Activated CD4-positive, alpha-beta T cell treated with anti-CD3 and anti-CD28 coated beads for 48 hours (primary cell): ENCODE data around the gene ZNF217.
"Not testable (repeated sequence)": the region's sequence is repeated elsewhere in the genome, so short reads cannot be mapped to it uniquely, and the experiment has no call there.

Source experiments
- DNase-seq: peaks from one replicate; pipeline ENCODE4 v3.0.0-alpha.2; 2020

ZNF217 gene

GRCh38 chr20:53597030-53597482 lies 3.4 kb upstream of the ZNF217 start:
- DNase-seq = no peak

GRCh38 chr20:53596189-53597001 lies 2.8 kb upstream of the ZNF217 start:
- not testable (repeated sequence) for DNase-seq

- not testable (repeated sequence) for DNase-seq
These were observed 2.1 kb upstream of the ZNF217 start for GRCh38 chr20:53595742-53596141.

GRCh38 chr20:53595018-53595378 lies 1.4 kb upstream of the ZNF217 start:
- no peak for DNase-seq

DNA sequence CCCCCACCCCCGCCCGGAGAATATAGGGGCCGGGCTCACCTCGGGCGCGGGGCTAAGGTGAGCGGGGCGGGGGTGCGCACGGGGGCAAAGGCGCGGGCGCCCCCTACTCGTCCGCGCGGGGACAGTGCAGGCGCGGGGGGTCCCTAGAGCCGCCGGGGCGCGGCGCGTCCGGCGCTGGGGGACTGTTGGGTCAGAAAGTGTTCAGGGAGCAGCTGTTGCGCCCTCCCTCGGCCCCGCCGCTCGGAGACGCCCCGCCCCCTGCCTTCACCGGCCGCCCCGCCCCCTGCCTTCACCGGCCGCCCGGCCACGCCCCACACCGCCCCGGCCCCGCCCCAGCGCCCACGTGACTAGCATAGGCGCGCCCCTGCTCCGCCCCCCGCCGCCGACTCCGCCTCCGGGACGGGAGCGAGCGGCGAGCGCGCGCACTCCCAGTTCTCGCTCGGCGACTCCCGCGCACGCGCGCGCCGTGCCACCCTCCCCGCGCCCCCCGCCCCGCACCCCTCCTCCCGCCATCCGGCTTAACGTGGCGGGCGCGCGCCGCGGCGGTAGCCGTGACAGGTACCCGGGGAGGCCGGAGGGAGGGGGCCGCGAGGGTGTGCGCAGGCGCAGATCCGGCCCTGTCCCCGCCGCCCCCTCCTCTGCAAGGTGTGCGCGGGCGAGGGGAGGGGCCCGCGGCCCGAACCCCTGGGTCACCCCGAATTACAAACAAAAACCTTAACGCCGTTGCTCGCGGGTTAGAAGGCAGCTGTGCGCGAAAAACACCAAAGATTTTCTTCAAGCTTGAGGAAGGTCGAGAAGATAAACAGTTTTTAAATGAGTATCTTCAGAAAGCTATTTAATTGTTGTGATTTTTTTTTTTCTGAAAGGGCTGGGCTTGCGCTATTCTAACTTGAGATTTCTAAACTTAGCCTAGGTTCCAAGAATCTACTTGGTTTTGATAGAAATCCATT lies 704 bp upstream of the ZNF217 start:
- DNase-seq = peak; percentile 97

DNA sequence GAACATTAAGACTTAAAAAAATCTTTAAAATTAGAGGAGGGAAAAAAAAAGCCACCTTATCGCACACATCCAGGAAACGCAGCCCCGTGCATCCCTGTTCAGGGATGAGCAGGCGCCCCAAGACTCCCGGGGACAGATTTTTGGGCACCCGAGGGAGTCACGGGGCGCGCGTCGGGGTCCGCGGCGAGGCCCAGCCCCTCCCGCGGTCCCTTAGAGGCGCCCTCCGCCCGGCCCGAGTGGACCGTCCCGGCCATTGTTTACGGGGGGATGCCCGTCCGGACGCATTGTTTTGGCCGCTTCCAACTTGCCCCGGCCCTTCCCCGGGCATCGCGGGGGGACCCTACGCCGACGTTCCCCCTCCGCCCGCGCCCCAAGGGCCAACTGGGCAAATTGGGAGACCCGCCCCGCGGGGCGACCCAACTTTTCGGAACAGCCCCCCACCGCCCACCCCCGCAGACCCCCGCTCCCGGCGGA lies 610 bp downstream of the ZNF217 start:
- peak; percentile 36 for DNase-seq

GRCh38 chr20:53592454-53592991 lies 1.1 kb downstream of the ZNF217 start:
- DNase-seq = peak; percentile 77

DNA sequence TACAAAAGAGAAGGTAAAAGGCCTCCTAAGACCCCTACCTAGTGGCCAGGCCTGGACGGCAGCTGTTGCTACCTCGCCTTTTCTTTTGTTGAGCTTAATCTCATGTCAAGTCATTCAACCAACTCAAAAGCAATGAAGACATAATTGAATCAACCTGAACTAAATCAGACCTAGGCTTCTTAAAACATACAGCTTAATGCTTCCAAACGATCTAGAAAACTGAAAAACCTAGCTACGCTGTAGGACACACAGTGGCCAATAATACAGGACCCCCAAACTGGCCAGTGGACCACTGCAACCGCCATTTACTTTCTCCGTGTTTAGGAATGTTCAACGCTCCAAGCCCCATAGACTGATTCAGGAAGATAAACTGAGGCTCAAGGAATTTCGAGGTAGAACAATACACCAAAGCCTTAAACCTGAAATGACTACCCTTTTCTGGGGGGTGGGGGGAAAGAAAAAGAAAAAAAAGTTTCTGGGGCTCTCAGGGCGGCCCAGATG lies 1.6 kb downstream of the ZNF217 start:
- not testable (repeated sequence) for DNase-seq

GRCh38 chr20:53591206-53591741 lies 2.4 kb downstream of the ZNF217 start:
- not testable (repeated sequence) for DNase-seq

DNA sequence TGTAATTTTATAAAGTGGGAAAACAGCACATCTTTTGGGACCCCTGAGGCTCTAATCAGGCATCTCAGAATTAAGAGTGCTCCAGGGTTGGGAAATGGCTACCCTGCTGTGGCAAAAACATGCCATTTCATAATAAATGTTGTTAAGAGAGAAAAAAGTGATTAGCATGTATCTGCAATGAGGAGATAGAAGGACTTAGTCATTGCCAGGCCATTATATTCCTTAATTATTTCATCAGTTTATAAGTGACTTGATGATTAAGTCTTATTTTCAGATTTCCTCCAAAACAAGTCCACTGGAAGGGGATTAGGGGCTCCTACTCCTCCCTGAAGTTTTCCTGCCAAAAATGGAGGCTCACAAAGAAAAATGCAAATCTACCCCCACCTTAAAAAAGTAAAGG lies 3.0 kb downstream of the ZNF217 start:
- DNase-seq = not testable (repeated sequence)

DNA sequence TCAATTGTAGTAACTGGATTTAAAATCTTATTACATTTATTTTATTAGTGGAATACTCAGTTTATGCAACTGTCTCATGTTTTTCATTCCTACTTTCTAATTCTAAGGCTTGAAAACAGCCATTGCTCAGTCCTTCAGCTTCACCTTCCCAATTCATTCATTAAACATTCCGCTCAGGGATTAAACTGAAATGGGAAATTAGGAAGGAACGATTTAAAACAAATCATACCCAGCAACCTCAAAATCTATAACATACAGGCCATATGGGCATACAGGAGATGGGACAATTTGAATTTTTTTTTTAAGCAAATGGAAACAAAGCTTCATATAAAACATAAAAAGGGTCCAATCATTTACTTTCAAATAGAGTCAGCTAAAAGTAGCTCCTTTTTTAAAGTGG lies 3.5 kb downstream of the ZNF217 start:
- not testable (repeated sequence) for DNase-seq

- DNase-seq = peak; percentile 49
These were observed 4.1 kb downstream of the ZNF217 start for GRCh38 chr20:53589321-53590065.

DNA sequence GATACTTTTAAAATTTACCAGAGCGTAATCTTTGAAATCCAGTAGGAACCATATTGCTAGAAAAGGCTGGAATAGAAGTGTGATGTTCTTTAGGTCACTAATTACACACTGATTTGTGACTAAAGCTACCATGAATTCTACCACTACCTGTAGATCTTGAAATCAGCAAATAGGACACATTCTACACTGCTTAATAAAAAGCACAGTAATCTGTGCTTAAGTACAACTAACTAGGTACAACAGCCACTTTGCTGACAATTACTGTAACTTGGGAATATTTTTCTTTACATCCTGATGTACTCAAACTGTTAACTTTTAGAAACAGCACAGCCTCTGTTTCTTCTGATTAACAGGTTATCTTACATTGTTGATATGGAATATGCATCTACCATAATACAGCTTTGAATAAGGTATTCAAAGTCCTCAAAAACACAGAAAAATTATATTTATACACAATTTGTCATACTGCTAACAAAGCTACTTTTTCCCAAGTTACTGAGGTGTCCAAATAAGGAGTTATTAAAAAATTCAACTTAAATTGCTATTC lies 6.4 kb downstream of the ZNF217 start:
- not testable (repeated sequence) for DNase-seq

GRCh38 chr20:53586640-53587039 lies 7.0 kb downstream of the ZNF217 start:
- no peak for DNase-seq

DNA sequence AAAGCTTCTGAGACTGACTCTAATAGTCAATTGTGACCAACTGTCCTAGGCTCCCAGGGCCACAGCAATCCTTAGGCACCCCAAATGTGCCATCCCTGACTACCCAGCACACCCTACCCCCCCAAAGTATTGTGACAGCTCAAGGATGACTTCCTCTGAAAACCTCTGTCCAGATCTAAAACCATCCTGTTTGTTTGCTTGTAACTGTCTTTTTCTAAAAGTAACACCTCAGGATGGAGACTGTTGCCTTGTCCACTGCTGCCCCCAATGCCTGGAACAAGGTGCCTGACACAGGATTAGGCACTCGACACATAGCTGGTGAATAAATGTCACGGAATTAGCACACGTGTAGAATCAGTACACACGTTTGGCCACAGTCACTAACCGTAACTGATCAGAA lies 7.7 kb downstream of the ZNF217 start:
- DNase-seq = not testable (repeated sequence)

GRCh38 chr20:53585004-53585569 lies 8.6 kb downstream of the ZNF217 start:
- not testable (repeated sequence) for DNase-seq

DNA sequence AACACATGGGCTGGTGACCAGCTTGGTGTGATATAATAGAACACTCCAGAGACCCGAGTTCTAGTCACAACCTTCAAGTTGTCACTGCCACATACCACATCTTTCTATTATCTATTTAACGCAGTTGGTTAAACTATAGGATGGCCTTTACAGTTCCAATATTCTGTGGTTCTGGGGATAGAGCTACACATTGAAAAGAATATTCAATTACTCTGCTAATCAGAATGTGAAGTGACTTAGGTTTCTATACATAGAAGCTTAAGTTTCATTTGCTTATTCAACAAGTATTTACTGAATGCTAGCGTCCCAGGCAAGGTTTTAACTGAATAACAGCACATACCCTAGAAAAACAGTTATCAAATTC lies 9.1 kb downstream of the ZNF217 start:
- not testable (repeated sequence) for DNase-seq

DNA sequence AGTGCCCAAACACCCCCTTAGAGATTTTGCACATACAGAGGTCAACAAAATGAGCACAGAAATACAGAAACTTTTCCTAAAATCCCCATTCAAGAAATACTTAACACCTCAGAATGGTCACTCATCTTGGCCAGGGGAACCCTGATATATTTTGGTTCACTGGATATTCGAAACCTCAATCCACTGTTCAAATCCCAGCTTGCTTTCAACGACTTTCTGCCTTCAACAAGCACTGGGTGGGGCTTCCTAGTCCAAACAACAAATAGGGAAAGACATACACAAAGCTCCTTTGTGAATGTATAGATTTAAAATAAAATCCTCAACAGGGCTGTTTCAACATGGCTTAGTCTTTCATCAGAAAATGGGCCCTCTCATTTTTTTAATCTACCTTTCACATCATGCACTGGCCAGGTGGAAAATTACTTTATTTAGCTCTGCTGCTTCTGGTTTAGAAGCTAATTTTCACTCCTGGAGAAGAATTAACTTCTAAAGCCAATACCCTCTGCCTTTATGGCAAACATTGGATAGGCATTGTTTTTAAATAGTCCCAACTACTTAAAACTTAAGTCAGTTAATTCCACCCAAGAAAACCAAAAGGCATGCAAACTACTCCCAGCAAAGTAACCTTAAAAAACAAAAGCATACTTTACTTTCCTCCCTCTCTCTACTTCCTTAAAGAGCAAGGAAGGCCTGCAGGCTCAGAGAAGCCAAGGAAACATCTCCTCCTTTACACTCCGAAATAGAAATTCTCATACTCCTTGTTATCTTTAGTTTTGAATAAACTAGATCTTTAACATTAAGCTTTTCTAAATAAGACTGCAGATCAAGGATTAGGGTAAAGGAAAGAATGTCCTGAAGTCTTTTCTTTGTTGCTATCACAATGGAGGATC lies 9.7 kb downstream of the ZNF217 start:
- DNase-seq = not testable (repeated sequence)

DNA sequence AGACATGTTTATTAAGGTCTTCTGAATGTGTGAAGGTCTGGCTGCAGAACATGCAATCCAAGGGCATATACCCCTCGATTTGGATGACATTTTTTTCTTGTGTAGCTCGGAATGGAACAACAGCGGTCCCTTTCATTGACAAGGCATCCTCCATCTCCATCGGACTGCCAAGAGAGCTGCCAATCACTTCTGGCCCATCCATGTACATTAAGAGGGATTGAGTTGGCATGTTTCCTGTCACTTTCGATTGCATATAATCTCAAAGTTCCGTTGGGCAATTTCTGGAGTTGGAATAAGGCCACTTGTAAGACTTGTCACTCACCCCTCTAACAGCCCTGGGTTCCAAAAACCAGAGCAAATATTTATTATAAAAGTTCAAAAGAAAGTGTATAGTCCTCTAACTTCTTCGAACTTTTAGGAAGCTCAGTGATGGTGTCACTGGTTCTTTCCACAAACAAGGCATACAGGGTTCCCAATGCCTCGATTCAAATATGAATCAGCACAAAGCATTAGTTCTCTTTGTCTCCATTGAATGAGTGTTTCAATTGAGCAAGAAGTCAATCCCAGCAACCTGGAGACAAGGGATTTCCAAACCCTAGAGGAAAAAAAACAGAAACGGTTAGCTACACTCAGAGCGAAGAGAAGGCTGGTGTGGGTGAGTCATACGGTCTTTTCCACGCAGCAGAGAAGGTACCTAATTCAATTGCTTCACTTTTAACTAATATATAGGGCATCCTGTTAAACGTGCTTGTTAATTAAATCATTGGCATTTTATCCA lies 10.9 kb downstream of the ZNF217 start:
- peak; percentile 56 for DNase-seq

- DNase-seq = no peak
These were observed 11.4 kb downstream of the ZNF217 start for GRCh38 chr20:53582251-53582570.
